GM18861 (cell line): ENCODE data around the gene ZNF470.

ENCODE experiments used
- ATAC-seq: cut with Tn5 transposase; IDR thresholded peaks from one replicate; pipeline ENCODE4 v1.9.1; 2021; ENCODE audit not compliant: unreplicated experiment

Gene ZNF470

DNA sequence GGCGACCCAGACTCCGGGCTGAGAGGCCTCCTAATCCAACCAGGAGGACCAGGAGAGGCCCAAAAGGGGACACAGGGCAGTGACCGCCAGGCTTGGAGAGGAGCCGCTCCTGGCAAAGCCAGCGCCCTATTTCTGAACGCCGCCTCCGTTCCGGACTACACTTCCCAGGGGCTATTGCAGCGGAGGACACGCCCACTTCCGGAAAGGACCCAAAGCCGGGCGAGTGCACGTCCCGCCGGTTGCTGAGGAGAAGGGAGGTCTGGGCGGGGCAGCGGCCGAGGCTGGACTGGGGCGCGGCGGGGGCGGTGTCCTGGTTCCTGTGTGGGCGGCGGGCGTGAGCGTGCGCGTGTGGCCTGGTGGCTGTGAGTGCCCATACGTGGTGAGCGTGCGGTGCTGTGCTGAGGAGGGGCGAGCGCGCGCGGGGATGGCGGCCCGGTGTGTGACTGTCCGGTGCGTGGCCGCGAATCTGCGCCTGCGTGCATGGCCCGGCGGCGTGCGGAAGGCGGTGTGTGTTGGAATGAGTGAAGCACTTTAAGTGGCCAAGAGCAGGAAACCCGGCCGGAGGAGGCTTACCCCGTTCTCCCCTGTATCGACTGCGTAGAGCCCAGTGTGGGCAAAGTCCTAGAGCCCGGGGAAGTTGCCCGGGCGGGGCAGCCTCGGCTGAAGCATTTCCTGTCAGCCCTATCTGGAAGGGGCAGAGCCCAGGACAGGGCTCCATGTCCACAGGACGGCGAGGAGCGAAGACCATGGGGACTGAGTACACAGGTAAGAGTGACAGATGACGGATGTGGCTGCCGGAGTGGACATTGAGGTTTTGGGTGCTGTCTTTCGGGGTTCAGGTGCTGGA is at the start of gene ZNF470:
Gene ZNF470 (plus strand): TSS at position 195 of the 847 bp plus-strand sequence. CDS start 2,844 bp downstream, outside the sequence.
- ATAC-seq: peak; percentile 82

GRCh38 chr19:56525214-56525860 is 41.9 kb upstream of the ZNF470 start:
- ATAC-seq: no peak

GRCh38 chr19:56537442-56537841 is 29.8 kb upstream of the ZNF470 start:
- no peak for ATAC-seq

DNA sequence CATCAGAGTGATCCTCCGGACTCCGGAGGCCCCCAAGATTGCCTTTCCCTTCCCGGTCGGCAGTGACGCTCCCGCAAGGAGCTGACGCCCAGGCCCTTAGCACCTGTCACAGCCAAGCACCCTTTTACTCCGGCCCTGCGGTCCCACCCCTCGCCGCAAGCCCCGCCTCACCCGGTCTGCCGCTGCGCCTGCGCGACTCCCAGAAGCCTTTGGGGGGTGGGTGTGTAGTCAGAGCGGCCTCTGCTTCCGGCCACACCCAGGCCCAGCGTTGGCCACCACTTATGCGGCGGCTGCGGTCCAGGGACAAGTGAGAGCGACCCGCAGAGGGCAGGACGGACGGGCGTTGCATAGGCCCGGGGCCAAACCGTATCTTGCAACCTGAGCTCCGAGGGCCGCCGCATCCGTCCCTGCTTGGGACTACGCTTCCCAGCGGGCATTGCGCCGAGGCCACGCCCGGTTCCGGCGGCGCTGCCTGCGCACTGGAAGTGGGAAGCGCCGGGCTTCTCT is 29.0 kb upstream of the ZNF470 start:
- ATAC-seq: peak; percentile 66

GRCh38 chr19:56538761-56539263 is 28.5 kb upstream of the ZNF470 start, which contains the start of gene ZFP28:
Gene ZFP28 (plus strand): TSS chr19:56538948. CDS start chr19:56539019, 71 bp downstream.
- ATAC-seq: peak; percentile 27

DNA sequence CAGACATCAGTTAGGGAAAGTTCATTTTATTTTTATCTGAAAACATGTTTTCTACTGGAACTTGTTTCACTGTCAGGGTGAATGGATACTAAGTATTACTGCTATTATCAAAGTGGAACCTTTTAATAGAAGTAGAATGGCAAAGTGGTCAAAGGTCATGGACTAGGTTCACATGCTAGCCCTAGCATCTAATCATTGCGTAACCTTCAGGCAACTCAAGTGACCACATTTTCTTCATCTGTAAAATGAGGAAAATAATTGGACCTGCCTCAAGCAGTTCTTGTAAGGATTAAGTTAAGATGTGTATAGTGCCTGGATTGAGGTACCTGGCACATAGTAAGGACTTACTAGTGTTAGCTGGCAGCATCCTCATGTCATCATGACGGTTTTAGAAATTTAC is 23.5 kb upstream of the ZNF470 start:
- no peak for ATAC-seq

DNA sequence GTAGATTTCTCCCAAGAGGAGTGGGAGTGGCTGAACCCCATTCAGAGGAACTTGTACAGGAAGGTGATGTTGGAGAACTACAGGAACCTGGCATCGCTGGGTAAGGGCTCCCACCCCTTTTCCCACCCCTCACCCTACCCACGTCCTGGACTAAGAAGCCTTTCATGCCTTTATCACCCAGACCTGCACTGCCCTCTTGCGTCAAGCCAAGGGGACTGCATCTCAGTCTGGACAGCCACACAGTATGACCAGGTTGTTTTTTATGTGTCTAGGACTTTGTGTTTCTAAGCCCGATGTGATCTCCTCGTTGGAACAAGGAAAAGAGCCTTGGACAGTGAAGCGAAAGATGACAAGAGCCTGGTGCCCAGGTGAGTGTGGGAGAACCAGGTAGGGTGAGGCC is 19.7 kb upstream of the ZNF470 start:
- ATAC-seq: no peak

DNA sequence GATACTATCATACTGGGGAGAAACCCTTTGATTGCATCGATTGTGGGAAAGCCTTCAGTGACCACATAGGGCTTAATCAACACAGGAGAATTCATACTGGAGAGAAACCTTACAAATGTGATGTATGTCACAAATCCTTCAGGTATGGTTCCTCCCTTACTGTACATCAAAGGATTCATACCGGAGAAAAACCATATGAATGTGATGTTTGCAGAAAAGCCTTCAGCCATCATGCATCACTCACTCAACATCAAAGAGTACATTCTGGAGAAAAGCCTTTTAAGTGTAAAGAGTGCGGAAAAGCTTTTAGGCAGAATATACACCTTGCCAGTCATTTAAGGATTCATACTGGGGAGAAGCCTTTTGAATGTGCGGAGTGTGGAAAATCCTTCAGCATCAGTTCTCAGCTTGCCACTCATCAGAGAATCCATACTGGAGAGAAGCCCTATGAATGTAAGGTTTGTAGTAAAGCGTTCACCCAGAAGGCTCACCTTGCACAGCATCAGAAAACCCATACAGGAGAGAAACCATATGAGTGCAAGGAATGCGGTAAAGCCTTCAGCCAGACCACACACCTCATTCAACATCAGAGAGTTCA is 12.9 kb upstream of the ZNF470 start:
- no peak for ATAC-seq

GRCh38 chr19:56562766-56563165 is 4.5 kb upstream of the ZNF470 start:
- no peak for ATAC-seq

GRCh38 chr19:56566904-56567273 is 379 bp upstream of the ZNF470 start:
- peak; percentile 23 for ATAC-seq

GRCh38 chr19:56572589-56572988 is 5.3 kb downstream of the ZNF470 start:
- ATAC-seq: no peak

DNA sequence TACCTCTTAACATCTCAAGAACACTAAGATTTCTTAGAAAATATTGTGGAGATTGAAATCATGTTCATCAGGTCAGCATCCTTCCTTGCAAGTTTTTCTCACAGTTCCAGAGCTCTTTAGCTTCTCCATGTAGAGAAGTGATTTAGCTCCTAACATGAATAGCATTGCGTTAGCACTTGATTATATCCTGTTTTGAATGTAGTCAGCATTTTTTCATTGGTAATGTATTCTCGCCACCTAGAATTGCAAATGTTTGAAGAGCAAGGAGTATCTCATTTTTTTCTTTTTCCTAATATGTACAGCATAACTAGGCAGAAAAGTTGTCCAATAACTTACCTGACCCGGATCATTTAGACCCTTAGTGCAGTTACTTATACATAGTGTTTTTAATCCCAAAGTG is 6.6 kb downstream of the ZNF470 start:
- ATAC-seq: no peak

DNA sequence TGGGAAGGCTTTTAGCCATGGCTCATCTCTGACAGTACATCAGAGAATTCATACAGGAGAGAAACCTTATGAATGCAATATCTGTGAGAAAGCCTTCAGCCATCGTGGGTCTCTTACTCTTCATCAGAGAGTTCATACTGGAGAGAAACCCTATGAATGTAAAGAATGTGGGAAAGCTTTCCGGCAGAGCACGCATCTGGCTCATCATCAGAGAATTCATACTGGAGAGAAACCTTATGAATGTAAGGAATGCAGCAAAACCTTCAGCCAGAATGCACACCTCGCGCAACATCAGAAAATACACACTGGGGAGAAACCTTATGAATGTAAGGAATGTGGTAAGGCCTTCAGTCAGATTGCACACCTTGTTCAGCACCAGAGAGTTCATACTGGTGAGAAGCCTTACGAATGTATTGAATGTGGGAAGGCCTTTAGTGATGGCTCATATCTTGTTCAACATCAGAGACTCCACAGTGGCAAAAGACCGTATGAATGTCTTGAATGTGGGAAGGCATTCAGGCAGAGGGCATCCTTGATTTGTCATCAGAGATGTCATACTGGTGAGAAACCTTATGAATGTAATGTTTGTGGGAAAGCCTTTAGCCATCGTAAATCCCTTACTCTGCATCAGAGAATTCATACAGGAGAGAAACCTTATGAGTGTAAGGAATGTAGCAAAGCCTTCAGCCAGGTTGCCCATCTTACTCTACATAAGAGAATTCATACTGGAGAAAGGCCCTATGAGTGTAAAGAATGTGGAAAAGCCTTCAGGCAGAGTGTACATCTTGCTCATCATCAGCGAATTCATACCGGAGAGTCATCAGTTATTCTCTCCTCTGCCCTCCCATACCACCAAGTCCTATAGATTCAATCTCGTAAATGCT is 10.7 kb downstream of the ZNF470 start:
- no peak for ATAC-seq

DNA sequence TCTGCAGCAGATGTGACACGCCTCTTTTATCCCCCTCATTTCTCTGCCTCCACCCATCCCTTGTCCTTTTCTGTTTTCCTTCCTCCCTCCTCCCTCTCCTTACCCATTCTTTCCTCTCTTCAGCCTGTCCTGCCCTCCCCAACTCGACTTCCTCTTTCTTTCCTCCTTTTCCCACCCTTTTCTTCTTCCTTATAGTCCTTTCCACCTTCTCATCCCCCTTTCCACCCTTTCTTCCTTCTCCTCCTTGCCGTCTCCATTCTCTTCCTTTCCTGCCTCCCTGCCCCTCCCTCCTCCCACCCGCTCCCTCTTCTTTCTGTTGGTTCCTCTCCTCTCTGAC is 27.1 kb downstream of the ZNF470 start:
- ATAC-seq: no peak

GRCh38 chr19:56594783-56595547 is 27.7 kb downstream of the ZNF470 start, which contains the start of gene ZNF71:
Gene ZNF71 (plus strand): TSS chr19:56595302. CDS start chr19:56601559, 6,257 bp downstream.
- peak; percentile 85 for ATAC-seq

DNA sequence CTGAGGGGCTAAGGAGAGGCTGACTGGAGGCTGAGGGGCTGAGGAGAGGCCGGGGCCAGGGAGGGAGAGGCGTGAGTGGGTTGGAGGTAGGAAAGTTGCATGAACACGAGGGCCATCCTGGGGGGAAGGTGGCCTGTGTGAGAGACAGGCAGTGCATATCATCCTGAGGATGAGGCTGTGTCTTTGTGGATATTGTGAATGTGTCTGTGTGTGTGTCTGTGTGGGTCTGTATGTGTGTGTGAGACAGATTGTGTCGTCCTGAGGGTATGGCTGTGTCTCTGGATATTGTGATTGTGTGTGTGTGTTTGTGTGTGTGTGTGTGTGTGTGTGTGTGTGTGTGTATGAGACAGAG is 28.3 kb downstream of the ZNF470 start:
- no peak for ATAC-seq

DNA sequence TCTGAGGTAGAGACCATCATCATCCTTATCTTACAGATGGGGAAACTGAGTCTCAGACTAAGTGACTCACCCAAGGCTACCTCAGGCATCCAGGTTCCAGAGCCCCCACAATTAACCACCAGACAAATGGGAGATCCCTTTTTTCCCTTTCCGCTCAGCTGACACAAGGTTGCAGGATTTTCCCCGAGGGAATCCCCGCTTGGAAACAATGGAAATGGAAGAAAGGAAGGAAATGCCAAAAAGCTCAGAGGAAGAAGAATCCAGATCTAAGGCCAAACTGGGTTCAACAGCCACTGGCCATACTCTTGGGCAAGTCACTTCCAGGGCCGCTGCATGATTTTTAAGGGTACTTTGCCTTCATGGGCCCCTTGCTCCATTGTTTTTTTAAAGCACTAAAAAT is 29.4 kb downstream of the ZNF470 start:
- ATAC-seq: no peak

- ATAC-seq: no peak
These were observed 30.4 kb downstream of the ZNF470 start for GRCh38 chr19:56597696-56598095.

DNA sequence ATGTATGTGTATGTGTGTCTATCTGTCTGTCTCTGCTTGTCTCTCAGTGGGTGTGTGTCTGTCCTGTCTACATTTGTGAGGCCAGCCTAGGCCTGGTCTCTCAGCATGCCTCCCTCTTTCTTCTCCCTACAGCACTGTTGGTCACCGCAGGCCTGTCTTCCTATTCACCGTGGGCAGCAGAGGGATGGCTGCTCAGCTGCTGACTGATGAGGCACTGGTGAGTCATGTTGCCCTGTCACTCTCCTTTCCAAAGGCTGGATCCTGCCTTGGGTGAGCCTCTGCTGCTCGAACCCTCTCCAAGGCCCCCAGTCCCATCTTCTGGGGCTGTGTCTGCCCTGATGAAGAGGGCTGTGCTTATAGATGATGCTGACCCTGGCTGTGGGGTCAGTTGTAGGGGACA is 34.1 kb downstream of the ZNF470 start:
- ATAC-seq: no peak

DNA sequence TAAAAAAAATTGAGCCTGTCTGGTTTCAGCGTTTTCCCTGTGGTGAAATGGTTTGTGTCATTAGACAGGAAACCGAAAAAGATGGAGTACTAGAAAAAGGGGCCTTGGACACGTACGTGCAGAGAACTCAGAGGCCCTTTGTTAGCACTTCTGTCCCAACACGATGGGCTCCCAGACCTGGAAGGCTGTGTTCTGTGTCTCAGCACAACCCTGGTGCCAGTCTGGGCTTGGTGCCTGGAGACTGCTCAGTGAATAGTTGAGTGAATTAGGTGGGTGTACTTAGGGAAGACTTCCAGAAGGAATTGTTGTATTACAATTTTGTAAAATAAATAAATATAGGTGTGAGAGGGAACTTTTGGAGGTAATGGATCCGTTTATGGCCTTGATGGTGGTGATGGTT is 36.6 kb downstream of the ZNF470 start:
- no peak for ATAC-seq
